ENCODE data around the gene COMMD2.

DNA sequence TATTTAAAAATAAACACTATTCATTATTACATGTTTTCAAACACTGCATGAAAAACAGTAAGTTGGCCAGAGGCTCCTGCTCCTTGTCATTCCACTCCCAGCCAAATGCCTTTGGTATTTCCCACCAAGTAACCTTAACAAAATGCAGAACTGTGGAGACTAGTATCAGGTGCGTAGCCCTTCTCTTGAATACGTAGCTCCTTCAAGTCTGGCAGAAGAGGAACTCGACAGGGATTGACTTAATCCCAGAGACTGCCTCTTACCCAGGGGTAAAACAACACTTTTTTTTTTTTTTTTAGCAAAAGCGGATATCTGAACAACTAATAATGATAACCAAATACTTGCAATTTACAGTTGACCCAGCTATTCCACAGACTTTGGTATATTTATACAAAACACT, 738 bp downstream of the COMMD2 start:
- no peak for TF ChIP-seq EZH2 (IDR thresholded peaks at IDR 0.05; ENCODE audit: borderline replicate concordance, insufficient read depth, low read depth, low read length, poor library complexity, severe bottlenecking)
- TF ChIP-seq, protein P1, sequence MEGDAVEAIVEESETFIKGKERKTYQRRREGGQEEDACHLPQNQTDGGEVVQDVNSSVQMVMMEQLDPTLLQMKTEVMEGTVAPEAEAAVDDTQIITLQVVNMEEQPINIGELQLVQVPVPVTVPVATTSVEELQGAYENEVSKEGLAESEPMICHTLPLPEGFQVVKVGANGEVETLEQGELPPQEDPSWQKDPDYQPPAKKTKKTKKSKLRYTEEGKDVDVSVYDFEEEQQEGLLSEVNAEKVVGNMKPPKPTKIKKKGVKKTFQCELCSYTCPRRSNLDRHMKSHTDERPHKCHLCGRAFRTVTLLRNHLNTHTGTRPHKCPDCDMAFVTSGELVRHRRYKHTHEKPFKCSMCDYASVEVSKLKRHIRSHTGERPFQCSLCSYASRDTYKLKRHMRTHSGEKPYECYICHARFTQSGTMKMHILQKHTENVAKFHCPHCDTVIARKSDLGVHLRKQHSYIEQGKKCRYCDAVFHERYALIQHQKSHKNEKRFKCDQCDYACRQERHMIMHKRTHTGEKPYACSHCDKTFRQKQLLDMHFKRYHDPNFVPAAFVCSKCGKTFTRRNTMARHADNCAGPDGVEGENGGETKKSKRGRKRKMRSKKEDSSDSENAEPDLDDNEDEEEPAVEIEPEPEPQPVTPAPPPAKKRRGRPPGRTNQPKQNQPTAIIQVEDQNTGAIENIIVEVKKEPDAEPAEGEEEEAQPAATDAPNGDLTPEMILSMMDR (IDR thresholded peaks at IDR 0.05): no peak
